HCT116 (cell line): Measurements from ENCODE around the gene DLG2.

ENCODE experiments used
- CTCF ChIP-seq, 3 experiments: fragments of 200-600 bp in 1 of 3; sonication (generic) in 1 of 3; IDR thresholded peaks in 2 of 3; conservative IDR thresholded peaks in 1 of 3; 2 replicates each; pipeline ENCODE4 v1.5.1; 2012 to 2017; ENCODE audit warnings: low read depth in 2 of 3, low read length in 2 of 3, antibody characterized with exemption in 1 of 3, borderline replicate concordance in 1 of 3, control low read depth in 1 of 3, mild to moderate bottlenecking in 1 of 3, mixed read lengths in 1 of 3, mixed run types in 1 of 3, moderate library complexity in 1 of 3; ENCODE audit not compliant: insufficient read depth in 1 of 3
- EGR1 ChIP-seq: IDR thresholded peaks from 2 replicates; pipeline ENCODE4 v1.6.1; 2012; ENCODE audit warnings: low read depth
- POLR2A ChIP-seq: IDR thresholded peaks from 2 replicates; pipeline ENCODE4 v1.7.0; 2011; ENCODE audit warnings: borderline replicate concordance; ENCODE audit not compliant: insufficient read depth, insufficient read length; ENCODE audit errors: extremely low read depth
- POLR2AphosphoS5 ChIP-seq: IDR thresholded peaks from 2 replicates; pipeline ENCODE4 v1.6.1; 2011; ENCODE audit warnings: mild to moderate bottlenecking, low read depth, low read length, moderate library complexity
- SP1 ChIP-seq: IDR thresholded peaks from 2 replicates; pipeline ENCODE4 v1.6.1; 2012; ENCODE audit warnings: low read depth
- YY1 ChIP-seq: IDR thresholded peaks from 2 replicates; pipeline ENCODE4 v1.6.1; 2011; ENCODE audit warnings: low read length, low read depth, moderate library complexity, mild to moderate bottlenecking; ENCODE audit not compliant: insufficient replicate concordance; ENCODE audit errors: extremely low read depth
- ZNF274 ChIP-seq: fragments of 200-500 bp; sonication (Bioruptor generic); IDR thresholded peaks from 2 replicates; pipeline ENCODE4 v1.6.1; 2014; ENCODE audit warnings: mild to moderate bottlenecking, low read depth, low read length, inconsistent platforms
- TF ChIP-seq, protein P1 (sequence below): IDR thresholded peaks from 2 replicates; pipeline ENCODE4 v1.6.1; 2012; ENCODE audit warnings: low read depth
- TF ChIP-seq, protein P2 (sequence below): IDR thresholded peaks from 2 replicates; pipeline ENCODE4 v1.6.1; 2012
- TF ChIP-seq, protein P3 (sequence below): IDR thresholded peaks from 2 replicates; pipeline ENCODE4 v1.6.1; 2012

DNA sequence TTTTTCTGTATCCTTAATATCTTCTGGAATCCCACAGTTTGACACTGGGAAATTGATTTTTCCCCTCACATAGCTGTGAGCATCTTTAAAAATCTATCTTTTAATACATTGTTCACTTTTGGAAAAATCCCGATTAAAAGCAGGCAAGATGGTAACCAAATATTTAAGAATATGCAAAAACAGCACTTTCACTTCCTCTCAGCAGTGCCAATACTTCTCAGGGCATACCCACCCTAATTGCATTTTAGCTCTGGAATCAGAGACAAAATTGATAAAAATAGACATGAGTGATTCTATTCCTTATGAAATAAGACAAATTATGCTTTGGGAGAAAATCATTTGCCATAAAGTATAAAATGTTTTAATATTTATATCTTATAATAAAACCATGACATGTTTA, 2172.5 kb downstream of the DLG2 start:
- TF ChIP-seq, protein P1, sequence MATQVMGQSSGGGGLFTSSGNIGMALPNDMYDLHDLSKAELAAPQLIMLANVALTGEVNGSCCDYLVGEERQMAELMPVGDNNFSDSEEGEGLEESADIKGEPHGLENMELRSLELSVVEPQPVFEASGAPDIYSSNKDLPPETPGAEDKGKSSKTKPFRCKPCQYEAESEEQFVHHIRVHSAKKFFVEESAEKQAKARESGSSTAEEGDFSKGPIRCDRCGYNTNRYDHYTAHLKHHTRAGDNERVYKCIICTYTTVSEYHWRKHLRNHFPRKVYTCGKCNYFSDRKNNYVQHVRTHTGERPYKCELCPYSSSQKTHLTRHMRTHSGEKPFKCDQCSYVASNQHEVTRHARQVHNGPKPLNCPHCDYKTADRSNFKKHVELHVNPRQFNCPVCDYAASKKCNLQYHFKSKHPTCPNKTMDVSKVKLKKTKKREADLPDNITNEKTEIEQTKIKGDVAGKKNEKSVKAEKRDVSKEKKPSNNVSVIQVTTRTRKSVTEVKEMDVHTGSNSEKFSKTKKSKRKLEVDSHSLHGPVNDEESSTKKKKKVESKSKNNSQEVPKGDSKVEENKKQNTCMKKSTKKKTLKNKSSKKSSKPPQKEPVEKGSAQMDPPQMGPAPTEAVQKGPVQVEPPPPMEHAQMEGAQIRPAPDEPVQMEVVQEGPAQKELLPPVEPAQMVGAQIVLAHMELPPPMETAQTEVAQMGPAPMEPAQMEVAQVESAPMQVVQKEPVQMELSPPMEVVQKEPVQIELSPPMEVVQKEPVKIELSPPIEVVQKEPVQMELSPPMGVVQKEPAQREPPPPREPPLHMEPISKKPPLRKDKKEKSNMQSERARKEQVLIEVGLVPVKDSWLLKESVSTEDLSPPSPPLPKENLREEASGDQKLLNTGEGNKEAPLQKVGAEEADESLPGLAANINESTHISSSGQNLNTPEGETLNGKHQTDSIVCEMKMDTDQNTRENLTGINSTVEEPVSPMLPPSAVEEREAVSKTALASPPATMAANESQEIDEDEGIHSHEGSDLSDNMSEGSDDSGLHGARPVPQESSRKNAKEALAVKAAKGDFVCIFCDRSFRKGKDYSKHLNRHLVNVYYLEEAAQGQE = no peak
- no peak for TF ChIP-seq SP1
- TF ChIP-seq POLR2AphosphoS5 = no peak
- TF ChIP-seq CTCF (IDR thresholded peaks at IDR 0.05 in 2 of 3, conservative IDR thresholded peaks at IDR 0.05 in 1 of 3; ENCODE audit: borderline replicate concordance in 1 of 3, insufficient read depth in 1 of 3, low read depth in 2 of 3, low read length in 2 of 3) = no peak
- TF ChIP-seq, protein P2, sequence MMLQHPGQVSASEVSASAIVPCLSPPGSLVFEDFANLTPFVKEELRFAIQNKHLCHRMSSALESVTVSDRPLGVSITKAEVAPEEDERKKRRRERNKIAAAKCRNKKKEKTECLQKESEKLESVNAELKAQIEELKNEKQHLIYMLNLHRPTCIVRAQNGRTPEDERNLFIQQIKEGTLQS = no peak
- TF ChIP-seq POLR2A = no peak
- no peak for TF ChIP-seq ZNF274
- no peak for TF ChIP-seq EGR1
- TF ChIP-seq, protein P3, sequence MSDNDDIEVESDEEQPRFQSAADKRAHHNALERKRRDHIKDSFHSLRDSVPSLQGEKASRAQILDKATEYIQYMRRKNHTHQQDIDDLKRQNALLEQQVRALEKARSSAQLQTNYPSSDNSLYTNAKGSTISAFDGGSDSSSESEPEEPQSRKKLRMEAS = no peak
- no peak for TF ChIP-seq YY1
